MG63 (cell line): ENCODE data around the gene MELTF. TPM values are rescaled to one million over a fixed set of nuclear protein-coding genes. Genes with fewer than 3 reads are reported as not detected.

Experiments
- DNase-seq: peaks from one replicate; pipeline ENCODE4 v3.0.0-alpha.2; 2020
- H3K27me3 ChIP-seq: fragments of 250-450 bp; sonication (Bioruptor Pico); 2 replicates; pipeline ENCODE4 v1.5.1; 2020; ENCODE audit warnings: mild to moderate bottlenecking, moderate library complexity
- H3K36me3 ChIP-seq: fragments of 250-450 bp; sonication (Bioruptor Pico); 2 replicates; pipeline ENCODE4 v1.5.1; 2020; ENCODE audit warnings: mild to moderate bottlenecking, moderate library complexity
- H3K4me3 ChIP-seq: fragments of 250-450 bp; sonication (Bioruptor Pico); 2 replicates; pipeline ENCODE4 v1.5.1; 2020; ENCODE audit warnings: mild to moderate bottlenecking, moderate library complexity
- H3K9me3 ChIP-seq: fragments of 250-450 bp; sonication (Bioruptor Pico); 2 replicates; pipeline ENCODE4 v1.5.1; 2020; ENCODE audit warnings: mild to moderate bottlenecking, moderate library complexity
- total RNA-seq: library from RNA; depleted of rRNA; stranded (reverse); fragments of >200 nt; shearing (Covaris generic); gene quantifications from 2 replicates; pipeline ENCODE4 v1.2.3, GENCODE V29; 2014; ENCODE audit warnings: low replicate concordance

MELTF gene
- total RNA-seq, 1 experiment from 2014 or later, result 8.3 TPM

- no peaks in the 10 kb centered on the region for H3K27me3 ChIP-seq
- no peak for DNase-seq
- H3K9me3 ChIP-seq, result no peaks in the 10 kb centered on the region
- H3K4me3 ChIP-seq, result no peak overlapping the region
- no peaks in the 10 kb centered on the region for H3K36me3 ChIP-seq
These were observed 39.8 kb downstream of the MELTF start for GRCh38 chr3:196989721-196990262.

GRCh38 chr3:196988241-196989029 lies 41.2 kb downstream of the MELTF start:
- DNase-seq, result no peak
- H3K36me3 ChIP-seq, result no peaks in the 10 kb centered on the region

GRCh38 chr3:196987022-196987421 lies 42.6 kb downstream of the MELTF start:
- no peak for DNase-seq
- Histone ChIP-seq H3K36me3 (no peaks in the 10 kb centered on the region), H3K9me3 (peaks cover 8% of the 10 kb centered on the region), H3K27me3 (no peaks in the 10 kb centered on the region), H3K4me3 (no peak overlapping the region)

More at GRCh38 chr3:196988241-196989029, 41.2 kb downstream of the MELTF start:
- H3K27me3 ChIP-seq, result no peaks in the 10 kb centered on the region
- peaks cover 4% of the 10 kb centered on the region for H3K9me3 ChIP-seq
- H3K4me3 ChIP-seq, result no peak overlapping the region

DNA sequence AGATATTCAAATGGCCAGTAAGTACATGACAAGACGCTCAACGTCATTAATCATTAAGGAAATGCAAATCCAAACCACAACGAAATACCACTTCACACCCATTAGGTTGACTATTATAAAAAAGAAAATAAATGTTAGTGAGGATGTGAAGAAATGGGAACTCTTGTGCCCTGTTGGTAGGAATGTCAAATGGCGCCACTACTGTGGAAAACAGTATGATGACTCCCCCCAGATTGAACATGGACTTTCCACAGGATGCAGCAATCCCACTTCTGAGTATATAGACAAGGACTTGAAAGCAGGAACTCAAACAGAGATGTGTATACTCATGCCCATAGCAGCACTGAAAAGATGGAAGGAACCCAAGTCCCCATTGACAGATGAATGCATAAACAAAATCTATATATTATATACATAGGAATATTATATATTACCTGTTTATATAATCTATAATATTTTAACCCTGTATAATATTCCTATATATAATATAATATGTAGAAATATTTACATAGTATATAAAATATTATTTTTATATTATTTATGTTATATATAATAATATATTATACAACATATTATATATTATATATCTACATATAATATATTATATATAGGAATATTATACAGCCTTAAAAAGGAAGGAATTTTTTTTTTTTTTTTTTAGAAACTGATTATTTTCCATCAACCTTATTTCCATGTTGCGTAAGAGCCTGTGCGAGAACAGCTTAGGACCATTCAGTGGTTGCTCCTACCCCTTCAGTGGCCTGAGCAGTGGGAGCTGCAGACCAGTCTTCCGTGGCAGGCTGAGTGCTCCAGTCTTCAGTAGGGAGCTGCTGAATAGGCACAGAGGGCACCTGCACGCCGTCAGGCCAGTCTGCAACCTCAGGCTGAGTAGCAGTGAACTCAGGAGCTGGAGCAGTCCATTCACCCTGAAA lies 43.4 kb downstream of the MELTF start:
- Histone ChIP-seq H3K36me3 (no peaks in the 10 kb centered on the region), H3K27me3 (no peaks in the 10 kb centered on the region), H3K4me3 (no peak overlapping the region), H3K9me3 (peaks cover 8% of the 10 kb centered on the region)
- no peak for DNase-seq

DNA sequence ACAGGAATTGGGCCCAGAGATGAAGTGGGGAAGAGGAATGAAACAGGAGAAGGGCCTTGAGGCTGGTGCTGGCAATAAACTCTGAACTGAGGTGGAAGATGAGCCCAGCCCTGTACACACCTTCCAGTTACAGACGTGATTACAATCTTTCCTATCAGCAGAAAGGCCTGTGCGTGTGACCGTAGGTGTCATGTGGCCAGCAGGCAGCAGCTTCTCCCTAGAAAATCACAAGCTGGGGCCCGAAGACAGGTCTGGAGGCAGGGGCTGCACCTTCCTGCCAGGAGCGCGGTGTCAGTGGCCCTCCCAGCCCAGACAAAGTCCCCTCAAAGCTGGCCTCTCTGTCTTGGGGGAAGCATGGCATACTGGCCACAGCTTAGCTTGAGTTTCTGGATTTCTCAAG lies 44.3 kb downstream of the MELTF start:
- Histone ChIP-seq H3K27me3 (no peaks in the 10 kb centered on the region), H3K9me3 (peaks cover 8% of the 10 kb centered on the region), H3K36me3 (no peaks in the 10 kb centered on the region), H3K4me3 (no peak overlapping the region)
- no peak for DNase-seq

DNA sequence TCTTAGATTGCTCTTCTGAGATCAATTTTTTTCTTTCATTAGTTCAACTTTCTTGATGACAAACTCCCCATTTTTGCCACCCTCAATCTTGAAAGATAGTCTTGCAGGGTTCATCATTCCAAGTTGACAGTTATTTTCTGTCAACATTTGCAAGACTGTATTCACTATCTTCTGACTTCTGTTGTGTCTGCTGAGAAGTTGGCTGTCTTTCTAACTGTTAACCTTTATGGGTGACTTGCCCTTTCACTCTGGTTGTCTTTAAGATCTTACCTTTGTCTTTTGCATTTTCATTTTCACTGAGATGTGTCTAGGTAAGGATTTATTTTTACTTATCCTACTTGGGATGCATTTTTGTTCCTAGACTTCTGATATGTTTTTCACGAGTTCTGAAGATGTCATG lies 46.4 kb downstream of the MELTF start:
- Histone ChIP-seq H3K36me3 (no peaks in the 10 kb centered on the region), H3K9me3 (peaks cover 8% of the 10 kb centered on the region), H3K27me3 (no peaks in the 10 kb centered on the region), H3K4me3 (no peak overlapping the region)
- DNase-seq, result no peak

DNA sequence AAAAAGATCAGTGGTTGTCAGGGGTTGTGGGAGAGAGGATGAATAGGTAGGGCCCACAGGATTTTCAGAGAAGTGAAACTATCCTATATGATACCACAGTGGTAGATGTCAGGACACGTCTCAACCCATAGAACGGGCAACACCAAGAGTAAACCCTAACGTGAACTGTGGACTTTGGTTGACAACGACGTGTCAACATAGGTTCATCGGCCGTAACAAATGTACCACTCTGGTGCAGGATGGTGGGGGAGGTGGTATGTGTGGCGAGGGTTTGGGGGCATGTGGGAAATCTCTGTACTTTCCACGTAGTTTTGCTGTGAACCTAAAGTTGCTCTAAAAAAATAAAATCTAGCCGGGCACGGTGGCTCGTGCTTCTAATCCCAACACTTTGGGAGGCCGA lies 48.0 kb downstream of the MELTF start:
- no peak for DNase-seq
- Histone ChIP-seq H3K9me3 (peaks cover 8% of the 10 kb centered on the region), H3K36me3 (no peaks in the 10 kb centered on the region), H3K27me3 (no peaks in the 10 kb centered on the region), H3K4me3 (no peak overlapping the region)

DNA sequence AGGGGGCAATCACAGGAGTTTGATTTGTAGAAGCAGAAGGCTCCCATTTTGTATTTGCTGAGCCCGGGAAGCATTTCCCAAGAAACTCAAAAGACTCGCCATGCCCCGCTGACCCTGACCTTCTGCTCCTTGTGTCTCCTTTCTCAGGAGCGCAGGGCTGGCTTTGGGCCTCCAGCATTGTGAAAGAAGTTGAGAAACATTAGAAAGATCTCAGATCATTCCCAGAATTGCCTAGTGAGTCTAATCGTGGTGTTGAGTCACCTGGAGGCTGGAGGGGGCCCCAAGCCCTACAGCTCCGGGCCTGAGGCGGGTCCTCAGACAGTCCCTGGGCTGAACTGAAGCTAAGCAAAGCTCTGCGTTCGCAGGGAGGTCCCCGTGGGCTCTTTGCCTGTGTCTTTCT lies 50.1 kb downstream of the MELTF start:
- Histone ChIP-seq H3K36me3 (no peaks in the 10 kb centered on the region), H3K27me3 (no peaks in the 10 kb centered on the region), H3K4me3 (no peak overlapping the region), H3K9me3 (peaks cover 8% of the 10 kb centered on the region)
- DNase-seq, result no peak

DNA sequence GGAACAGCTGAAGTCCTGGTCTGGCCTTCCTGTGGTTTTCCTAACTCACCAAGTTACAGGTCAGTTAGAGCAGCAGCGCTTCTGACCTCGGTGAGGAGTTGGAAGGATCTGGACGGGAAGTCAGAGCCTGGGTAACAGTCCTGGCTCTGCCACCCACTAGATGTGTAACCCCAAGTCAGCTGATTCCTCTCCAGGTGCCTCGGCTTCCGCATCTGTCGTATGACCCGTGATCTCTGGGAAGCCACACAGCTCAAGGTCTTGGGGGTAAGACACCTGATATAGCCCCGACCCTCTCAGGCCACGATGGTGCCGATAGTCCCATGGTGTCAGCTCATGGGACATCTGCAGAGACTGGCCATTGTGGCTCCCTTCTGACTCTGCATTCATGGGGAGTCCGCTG lies 52.7 kb downstream of the MELTF start:
- Histone ChIP-seq H3K27me3 (no peaks in the 10 kb centered on the region), H3K36me3 (no peaks in the 10 kb centered on the region), H3K4me3 (no peak overlapping the region), H3K9me3 (no peaks in the 10 kb centered on the region)
- DNase-seq, result no peak

DNA sequence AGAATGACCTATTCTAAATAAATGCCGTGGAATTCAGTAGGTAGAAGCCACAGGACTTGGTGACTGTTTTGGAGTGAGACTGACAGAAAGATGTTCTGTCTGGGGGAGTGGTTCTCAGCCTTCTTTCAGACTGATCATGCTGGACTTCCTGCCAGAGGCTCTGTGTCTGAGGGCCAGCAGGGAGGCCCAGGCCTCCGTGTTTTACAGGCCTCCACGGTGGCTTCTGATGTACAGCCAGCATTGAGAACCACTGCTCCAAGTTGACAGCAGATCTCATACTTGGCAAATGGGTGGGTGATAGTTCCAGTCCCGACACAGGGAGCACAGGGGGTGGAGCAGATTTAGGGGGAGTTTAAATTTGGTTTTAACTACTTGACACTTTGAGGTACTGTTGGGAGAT lies 54.3 kb downstream of the MELTF start:
- H3K4me3 ChIP-seq, result no peak overlapping the region
- peaks cover 2% of the 10 kb centered on the region for H3K36me3 ChIP-seq
- DNase-seq, result no peak
- H3K27me3 ChIP-seq, result no peaks in the 10 kb centered on the region
- H3K9me3 ChIP-seq, result no peaks in the 10 kb centered on the region

DNA sequence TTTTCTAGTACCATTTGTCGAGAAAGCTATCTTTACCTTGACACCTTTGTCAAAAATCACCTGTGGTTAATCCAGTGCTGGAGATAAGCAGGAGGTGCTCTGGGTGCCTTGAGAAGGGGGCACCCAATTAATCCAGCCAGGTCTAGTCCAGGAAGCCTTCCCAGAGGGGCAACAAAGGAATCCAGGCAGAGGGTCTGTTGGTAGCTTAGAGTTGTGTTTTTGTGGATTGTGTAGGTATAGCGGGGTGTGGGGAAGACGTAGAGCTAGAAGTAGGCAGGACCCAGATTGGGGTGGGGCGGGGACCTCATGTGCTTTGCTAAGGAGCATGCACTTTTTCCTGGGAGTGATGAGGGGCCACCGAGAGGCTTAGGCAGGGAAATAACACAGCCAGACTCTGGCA lies 55.0 kb downstream of the MELTF start:
- no peak for DNase-seq
- H3K27me3 ChIP-seq, result no peaks in the 10 kb centered on the region
- H3K4me3 ChIP-seq, result no peak overlapping the region
- no peaks in the 10 kb centered on the region for H3K9me3 ChIP-seq
- peaks cover 2% of the 10 kb centered on the region for H3K36me3 ChIP-seq

GRCh38 chr3:196971094-196971698 lies 58.4 kb downstream of the MELTF start:
- H3K9me3 ChIP-seq, result no peaks in the 10 kb centered on the region
- DNase-seq, result no peak
- H3K27me3 ChIP-seq, result no peaks in the 10 kb centered on the region
- no peak overlapping the region for H3K4me3 ChIP-seq
- peaks cover 5% of the 10 kb centered on the region for H3K36me3 ChIP-seq

DNA sequence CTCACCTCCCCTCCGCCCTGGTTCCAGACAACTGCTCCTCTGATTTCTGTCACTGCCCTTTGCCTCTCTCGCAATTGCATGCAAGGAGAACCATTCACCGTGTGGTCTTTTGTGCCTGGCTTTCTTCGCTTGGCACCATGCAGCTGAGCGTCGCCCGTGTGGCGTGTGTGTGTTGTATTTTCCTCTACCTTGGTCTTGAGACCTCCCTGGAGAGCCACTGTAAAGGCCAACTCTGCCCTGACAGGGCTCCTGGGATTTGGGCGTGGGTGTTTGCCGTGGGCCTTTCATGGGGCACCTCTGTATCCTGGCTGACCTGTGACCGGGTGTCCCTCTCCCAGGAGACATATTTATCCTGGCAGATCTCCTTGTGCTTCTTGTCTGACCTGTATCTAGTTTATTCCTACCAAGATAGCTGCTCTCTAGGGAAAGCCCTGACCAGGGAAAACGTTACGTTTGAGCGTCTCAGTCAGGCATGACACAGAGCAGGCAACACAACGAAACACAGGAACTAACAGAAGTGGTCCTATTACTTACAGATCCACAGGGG lies 59.0 kb downstream of the MELTF start:
- H3K9me3 ChIP-seq, result no peaks in the 10 kb centered on the region
- no peak for DNase-seq
- H3K27me3 ChIP-seq, result no peaks in the 10 kb centered on the region
- H3K4me3 ChIP-seq, result no peak overlapping the region
- H3K36me3 ChIP-seq, result peaks cover 5% of the 10 kb centered on the region

- Histone ChIP-seq H3K9me3 (no peaks in the 10 kb centered on the region), H3K36me3 (peaks cover 5% of the 10 kb centered on the region), H3K4me3 (peak overlapping the region; percentile 77), H3K27me3 (no peaks in the 10 kb centered on the region)
- DNase-seq, result peak; percentile 68
These were observed 59.7 kb downstream of the MELTF start for GRCh38 chr3:196969660-196970546.

GRCh38 chr3:196969134-196969659 lies 60.4 kb downstream of the MELTF start:
- peak; percentile 47 for DNase-seq
- Histone ChIP-seq H3K9me3 (no peaks in the 10 kb centered on the region), H3K4me3 (peak overlapping the region; percentile 77), H3K36me3 (peaks cover 5% of the 10 kb centered on the region), H3K27me3 (no peaks in the 10 kb centered on the region)
